GM12873 (cell line): ENCODE results near the gene CMIP.

ENCODE experiments used
- TF ChIP-seq, protein P1 (sequence below): IDR thresholded peaks from 2 replicates; pipeline ENCODE4 v1.5.1; 2012; ENCODE audit warnings: low read depth, mild to moderate bottlenecking, moderate library complexity, low read length, control low read depth; ENCODE audit not compliant: insufficient read depth; ENCODE audit errors: missing control alignments

CMIP gene

DNA sequence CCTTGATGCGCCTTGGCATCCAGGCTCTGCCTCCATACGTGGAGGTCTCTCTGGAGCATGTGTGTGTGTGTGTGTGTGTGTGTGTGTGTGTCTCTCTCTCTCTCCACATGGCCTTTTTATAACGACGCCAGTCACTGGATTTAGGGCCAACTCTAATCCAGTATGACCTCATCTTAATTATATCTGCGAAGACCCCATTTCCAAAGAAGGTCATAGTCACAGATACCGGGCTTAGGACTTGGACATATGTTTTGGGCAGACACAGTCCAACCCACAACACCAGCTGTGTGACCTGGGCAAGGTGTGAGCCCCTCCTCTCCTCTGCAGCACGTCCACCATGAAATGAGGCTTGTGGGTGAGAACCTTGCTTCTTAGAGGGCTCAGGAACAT lies 196.1 kb downstream of the CMIP start:
- TF ChIP-seq, protein P1, sequence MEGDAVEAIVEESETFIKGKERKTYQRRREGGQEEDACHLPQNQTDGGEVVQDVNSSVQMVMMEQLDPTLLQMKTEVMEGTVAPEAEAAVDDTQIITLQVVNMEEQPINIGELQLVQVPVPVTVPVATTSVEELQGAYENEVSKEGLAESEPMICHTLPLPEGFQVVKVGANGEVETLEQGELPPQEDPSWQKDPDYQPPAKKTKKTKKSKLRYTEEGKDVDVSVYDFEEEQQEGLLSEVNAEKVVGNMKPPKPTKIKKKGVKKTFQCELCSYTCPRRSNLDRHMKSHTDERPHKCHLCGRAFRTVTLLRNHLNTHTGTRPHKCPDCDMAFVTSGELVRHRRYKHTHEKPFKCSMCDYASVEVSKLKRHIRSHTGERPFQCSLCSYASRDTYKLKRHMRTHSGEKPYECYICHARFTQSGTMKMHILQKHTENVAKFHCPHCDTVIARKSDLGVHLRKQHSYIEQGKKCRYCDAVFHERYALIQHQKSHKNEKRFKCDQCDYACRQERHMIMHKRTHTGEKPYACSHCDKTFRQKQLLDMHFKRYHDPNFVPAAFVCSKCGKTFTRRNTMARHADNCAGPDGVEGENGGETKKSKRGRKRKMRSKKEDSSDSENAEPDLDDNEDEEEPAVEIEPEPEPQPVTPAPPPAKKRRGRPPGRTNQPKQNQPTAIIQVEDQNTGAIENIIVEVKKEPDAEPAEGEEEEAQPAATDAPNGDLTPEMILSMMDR: no peak

DNA sequence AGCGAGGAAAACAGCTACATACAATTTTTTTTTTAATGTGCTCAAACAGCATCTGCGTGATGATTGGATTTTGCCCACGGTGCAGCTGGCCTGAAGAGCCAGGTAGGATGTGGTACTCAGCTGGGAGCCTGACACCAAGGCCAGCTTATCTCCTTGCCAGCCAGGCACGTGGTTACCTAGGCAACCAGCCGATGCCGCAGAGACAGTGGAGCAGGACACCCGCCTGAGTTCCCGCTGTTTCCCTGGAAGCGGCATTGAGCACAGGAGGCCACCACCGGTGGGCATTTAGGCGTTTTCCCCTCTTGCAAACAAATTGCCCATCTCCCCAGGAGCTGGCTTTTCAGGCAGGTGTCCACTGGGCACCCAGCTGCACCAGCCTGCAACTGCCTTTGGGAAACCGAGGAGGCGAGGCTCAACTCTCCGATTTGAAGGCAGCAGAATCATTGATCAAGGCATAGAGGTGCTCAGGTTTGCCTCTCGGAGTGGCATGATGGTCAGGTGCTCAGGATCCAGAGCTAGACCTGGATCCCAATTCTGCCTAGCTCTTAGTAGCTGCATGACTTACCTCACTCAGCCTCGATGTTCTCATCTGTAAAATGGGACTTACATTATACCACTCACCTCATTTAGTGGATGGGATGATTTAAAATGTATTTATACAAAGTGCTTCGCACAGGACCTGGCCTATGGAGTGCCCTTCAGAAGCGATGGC lies 196.9 kb downstream of the CMIP start:
- TF ChIP-seq, protein P1: no peak

DNA sequence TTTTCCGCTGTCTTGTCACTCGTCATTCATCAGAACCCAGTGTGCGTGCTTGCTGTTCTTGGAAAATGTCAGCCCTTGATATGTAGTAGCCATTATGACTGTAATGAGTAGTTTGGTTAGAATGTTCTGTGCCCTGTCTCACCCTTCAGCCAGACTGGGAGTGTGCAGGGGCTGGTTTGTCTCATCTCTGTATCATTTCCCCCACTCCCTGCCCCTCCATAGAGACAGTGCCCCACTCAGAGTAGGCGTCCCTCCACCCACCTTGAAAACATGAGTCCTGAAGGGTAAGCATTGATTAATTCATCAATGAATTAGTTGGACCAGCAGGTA lies 197.5 kb downstream of the CMIP start:
- TF ChIP-seq, protein P1: no peak

DNA sequence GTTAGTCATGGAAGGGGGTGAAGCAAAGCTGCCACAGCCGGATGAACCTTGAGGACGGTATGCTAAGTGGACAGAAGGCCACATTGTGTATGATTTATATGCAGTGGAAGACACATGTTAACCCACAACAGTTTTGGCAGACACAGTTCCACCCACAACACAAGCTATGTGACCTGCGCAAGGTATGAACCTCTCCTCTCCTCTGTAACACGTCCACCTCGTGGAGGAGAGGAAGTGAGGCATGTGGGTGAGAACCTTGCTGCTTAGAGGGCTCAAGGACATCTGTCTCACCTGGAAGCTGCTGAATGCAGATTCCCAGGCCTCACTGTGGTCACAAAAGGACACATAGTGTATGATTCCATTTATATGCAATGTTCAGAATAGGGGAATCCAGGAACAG lies 198.3 kb downstream of the CMIP start:
- TF ChIP-seq, protein P1: no peak

DNA sequence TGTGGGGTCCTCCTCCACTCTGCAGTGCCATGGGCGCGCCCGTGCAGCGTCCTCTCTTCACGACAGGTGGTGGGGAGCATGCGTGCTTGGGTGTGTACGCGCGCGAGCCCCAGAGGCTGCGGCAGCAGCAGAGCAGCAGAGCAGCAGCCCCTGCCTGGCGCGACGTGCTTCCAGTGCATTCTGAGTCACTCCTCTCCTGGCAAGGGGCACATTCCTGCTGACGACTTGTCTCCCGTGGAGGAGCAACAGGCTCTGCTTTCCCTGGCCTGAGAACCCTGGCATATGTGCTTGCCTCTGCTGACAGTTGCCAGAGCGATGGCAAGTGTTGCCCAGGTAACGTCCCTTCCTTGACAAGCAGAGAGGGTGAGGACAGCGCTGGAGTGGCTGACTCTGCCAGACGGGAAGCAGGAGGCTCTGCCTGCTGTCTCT lies 200.7 kb downstream of the CMIP start:
- TF ChIP-seq, protein P1: no peak

DNA sequence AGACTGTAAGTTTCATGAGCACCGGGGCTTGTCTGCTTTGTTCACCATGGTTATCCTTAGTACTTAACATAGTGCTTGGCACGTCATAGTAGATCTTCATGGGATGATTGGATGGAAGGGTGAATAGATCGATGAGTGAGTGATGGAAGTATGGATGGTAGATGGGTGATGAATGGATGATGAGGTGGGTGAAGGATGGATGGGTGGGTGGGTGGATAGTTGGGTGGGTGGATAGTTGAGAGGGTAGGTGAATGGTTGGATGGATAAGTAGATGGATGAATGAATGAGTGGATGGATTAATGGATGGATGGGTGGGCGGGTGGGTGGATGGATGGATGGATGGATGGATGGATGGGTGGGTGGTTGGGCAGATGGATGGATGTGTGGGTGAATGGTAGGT lies 201.3 kb downstream of the CMIP start:
- TF ChIP-seq, protein P1: no peak

DNA sequence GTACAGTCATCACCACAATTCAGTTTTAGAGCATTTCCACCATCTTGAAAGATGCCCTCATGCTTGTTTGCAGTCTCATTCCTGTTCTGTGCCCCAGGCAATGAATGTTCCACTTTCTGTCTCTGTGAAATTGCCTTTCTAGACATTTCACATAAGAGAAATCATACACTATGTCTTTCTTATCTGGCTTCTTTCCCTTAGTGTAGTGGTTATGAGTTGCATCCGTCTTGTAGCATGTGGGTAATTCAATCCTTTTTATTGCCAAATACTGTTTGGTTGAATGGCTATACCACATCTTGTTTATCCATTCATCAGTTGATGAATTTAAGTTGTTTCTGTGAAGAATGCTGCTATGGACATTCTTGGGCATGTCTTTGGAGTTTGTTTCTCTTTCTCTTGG lies 202.0 kb downstream of the CMIP start:
- TF ChIP-seq, protein P1: no peak

DNA sequence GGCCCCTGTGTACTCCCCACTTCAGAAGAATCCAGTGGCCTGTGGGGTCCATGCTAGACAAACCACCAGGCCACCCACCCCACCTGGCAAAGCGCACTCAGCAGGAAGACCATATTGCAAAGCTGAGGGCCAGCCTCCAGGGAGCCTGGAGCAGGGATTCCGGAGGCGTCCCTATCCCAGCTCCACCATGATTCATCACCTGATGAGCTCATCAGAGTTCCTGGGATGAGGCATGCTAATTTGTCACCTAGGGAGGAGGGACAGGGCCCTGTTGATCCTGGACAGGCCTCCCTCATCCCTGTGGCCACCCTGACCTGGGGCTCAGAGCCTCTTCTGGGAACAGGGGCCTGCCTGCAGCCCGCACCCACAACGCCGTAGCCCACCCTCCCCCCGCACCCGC lies 202.9 kb downstream of the CMIP start:
- TF ChIP-seq, protein P1: no peak
